Fibroblast of pulmonary artery (primary cell): ENCODE results near the gene NXPH3.

ENCODE experiments used
- DNase-seq: peaks from one replicate; pipeline ENCODE4 v3.0.0-alpha.2; 2010; ENCODE audit warnings: low read depth
- H3K4me3 ChIP-seq: replicated peaks from 2 replicates; pipeline ENCODE4 v1.5.1; 2011; ENCODE audit warnings: low read depth, mild to moderate bottlenecking, control low read depth, low read length, moderate library complexity
- TF ChIP-seq, protein P1 (sequence below): IDR thresholded peaks from 2 replicates; pipeline ENCODE4 v1.5.1; 2011; ENCODE audit warnings: mild to moderate bottlenecking, control low read depth, low read length, inconsistent platforms; ENCODE audit errors: missing control alignments

NXPH3 gene

DNA sequence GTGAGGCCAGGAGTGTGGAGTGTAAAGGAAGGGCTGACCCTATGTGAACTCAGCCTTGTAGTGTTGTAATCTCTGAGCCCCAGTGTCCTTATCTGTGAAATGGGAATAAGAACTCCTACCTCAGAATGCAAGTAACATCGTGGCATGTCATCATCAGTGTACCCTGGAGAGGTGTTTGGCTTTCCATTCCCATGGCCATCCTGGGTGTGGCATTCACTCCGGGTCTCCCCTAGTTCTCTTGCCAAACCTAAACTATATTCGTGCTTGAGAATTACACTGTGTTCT lies 1.9 kb downstream of the NXPH3 start:
- H3K4me3 ChIP-seq, result no peak overlapping the region
- TF ChIP-seq, protein P1, sequence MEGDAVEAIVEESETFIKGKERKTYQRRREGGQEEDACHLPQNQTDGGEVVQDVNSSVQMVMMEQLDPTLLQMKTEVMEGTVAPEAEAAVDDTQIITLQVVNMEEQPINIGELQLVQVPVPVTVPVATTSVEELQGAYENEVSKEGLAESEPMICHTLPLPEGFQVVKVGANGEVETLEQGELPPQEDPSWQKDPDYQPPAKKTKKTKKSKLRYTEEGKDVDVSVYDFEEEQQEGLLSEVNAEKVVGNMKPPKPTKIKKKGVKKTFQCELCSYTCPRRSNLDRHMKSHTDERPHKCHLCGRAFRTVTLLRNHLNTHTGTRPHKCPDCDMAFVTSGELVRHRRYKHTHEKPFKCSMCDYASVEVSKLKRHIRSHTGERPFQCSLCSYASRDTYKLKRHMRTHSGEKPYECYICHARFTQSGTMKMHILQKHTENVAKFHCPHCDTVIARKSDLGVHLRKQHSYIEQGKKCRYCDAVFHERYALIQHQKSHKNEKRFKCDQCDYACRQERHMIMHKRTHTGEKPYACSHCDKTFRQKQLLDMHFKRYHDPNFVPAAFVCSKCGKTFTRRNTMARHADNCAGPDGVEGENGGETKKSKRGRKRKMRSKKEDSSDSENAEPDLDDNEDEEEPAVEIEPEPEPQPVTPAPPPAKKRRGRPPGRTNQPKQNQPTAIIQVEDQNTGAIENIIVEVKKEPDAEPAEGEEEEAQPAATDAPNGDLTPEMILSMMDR, result no peak
- no peak for DNase-seq

DNA sequence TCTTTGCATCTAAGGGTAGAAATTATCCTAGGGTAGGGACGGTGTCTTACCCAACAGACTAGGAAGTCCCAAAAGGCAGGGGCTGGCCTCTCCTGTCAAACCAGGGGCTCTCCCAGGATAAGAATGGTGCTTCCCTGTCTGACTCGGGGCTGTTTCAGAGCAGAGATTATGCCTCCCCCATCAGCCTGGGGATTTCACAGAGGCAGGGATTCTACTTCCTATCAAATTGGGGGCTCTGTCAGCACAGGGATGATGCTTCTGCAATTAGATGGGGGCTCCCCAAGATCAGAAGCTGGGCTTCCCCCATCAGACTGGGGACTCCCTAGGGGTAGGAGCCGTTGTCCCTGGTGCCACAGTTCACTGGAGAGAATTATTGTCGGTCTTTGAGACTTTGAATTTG lies 2.3 kb downstream of the NXPH3 start:
- no peak for DNase-seq
- TF ChIP-seq, protein P1, result no peak
- no peak overlapping the region for H3K4me3 ChIP-seq

DNA sequence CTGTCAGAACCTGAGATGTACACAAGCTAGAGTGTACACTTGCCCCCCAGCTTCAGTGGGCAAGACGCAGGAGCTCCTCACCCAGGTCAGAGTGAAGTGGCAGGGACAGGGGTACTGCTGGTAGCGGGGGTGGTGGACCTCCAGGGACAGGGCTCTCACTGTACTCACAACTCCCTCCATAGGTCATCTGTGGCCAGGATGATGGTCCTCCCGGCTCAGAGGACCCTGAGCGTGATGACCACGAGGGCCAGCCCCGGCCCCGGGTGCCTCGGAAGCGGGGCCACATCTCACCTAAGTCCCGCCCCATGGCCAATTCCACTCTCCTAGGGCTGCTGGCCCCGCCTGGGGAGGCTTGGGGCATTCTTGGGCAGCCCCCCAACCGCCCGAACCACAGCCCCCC lies 2.7 kb downstream of the NXPH3 start:
- TF ChIP-seq, protein P1, result no peak
- DNase-seq, result no peak
- no peak overlapping the region for H3K4me3 ChIP-seq

DNA sequence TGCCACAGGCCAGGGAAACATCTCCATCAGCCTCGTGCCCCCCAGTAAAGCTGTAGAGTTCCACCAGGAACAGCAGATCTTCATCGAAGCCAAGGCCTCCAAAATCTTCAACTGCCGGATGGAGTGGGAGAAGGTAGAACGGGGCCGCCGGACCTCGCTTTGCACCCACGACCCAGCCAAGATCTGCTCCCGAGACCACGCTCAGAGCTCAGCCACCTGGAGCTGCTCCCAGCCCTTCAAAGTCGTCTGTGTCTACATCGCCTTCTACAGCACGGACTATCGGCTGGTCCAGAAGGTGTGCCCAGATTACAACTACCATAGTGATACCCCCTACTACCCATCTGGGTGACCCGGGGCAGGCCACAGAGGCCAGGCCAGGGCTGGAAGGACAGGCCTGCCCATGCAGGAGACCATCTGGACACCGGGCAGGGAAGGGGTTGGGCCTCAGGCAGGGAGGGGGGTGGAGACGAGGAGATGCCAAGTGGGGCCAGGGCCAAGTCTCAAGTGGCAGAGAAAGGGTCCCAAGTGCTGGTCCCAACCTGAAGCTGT lies 3.4 kb downstream of the NXPH3 start:
- DNase-seq, result no peak
- TF ChIP-seq, protein P1, result no peak
- H3K4me3 ChIP-seq, result no peak overlapping the region

DNA sequence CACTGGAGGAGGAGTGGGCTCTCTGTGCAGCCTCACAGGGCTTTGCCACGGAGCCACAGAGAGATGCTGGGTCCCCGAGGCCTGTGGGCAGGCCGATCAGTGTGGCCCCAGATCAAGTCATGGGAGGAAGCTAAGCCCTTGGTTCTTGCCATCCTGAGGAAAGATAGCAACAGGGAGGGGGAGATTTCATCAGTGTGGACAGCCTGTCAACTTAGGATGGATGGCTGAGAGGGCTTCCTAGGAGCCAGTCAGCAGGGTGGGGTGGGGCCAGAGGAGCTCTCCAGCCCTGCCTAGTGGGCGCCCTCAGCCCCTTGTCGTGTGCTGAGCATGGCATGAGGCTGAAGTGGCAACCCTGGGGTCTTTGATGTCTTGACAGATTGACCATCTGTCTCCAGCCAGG lies 3.9 kb downstream of the NXPH3 start:
- no peak overlapping the region for H3K4me3 ChIP-seq
- TF ChIP-seq, protein P1, result no peak

DNA sequence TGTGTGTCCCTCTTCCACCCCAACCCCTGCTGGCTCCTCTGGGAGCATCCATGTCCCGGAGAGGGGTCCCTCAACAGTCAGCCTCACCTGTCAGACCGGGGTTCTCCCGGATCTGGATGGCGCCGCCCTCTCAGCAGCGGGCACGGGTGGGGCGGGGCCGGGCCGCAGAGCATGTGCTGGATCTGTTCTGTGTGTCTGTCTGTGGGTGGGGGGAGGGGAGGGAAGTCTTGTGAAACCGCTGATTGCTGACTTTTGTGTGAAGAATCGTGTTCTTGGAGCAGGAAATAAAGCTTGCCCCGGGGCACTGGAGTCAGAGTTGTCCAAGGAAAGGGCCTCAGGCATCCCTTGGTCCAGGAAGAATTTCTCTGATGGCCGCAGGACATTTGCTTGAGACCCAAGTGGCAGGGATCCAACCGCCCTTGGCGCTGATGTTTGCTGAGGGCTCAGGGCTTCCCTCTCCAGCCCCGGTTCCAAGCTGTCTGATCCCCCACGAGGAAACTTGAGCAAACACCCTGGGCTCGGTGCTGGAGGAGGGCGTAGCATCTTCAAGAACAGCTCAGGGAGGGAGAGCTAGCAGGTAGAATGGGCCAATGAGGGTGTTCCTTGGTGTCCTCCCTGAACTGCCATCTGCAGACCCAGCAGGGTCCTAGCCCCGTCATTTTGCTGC lies 4.5 kb downstream of the NXPH3 start:
- H3K4me3 ChIP-seq, result no peak overlapping the region
- TF ChIP-seq, protein P1, result no peak
- no peak for DNase-seq

More for the DNA sequence above, 3.9 kb downstream of the NXPH3 start:
- no peak for DNase-seq
